ENCODE data around the gene WDR11. TPM values are rescaled to one million over a fixed set of nuclear protein-coding genes. Genes with fewer than 3 reads are reported as not detected.

The WDR11 gene
- total and polyA plus RNA-seq, 8 donors: 9.9 to 122 (median 32.4) TPM

- 77 to 87% (median 83%) methylated on average over 7 of the region's 7 CpGs for WGBS, 5 donors
- Histone ChIP-seq H3K9me3 (no peaks in the 10 kb centered on the region), H3K4me1 (no peaks in the 10 kb centered on the region), H3K36me3 (no peaks in the 10 kb centered on the region), H3K27ac (no peak overlapping the region), H3K4me3 (no peak overlapping the region), H3K27me3 (no peaks in the 10 kb centered on the region)
- DNase-seq: no peak
- TF ChIP-seq POLR2A (IDR thresholded peaks at IDR 0.05) (no peak), POLR2AphosphoS5 (IDR thresholded peaks at IDR 0.05) (no peak), EP300 (IDR thresholded peaks at IDR 0.05) (no peak)
- TF ChIP-seq, protein P1, sequence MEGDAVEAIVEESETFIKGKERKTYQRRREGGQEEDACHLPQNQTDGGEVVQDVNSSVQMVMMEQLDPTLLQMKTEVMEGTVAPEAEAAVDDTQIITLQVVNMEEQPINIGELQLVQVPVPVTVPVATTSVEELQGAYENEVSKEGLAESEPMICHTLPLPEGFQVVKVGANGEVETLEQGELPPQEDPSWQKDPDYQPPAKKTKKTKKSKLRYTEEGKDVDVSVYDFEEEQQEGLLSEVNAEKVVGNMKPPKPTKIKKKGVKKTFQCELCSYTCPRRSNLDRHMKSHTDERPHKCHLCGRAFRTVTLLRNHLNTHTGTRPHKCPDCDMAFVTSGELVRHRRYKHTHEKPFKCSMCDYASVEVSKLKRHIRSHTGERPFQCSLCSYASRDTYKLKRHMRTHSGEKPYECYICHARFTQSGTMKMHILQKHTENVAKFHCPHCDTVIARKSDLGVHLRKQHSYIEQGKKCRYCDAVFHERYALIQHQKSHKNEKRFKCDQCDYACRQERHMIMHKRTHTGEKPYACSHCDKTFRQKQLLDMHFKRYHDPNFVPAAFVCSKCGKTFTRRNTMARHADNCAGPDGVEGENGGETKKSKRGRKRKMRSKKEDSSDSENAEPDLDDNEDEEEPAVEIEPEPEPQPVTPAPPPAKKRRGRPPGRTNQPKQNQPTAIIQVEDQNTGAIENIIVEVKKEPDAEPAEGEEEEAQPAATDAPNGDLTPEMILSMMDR (IDR thresholded peaks at IDR 0.05): no peak
- intact Hi-C loops (cut with DNase I; ENCODE audit: low total_unique reads): no loop called here
Measured at GRCh38 chr10:120805014-120805812, 45.9 kb upstream of the WDR11 start.

DNA sequence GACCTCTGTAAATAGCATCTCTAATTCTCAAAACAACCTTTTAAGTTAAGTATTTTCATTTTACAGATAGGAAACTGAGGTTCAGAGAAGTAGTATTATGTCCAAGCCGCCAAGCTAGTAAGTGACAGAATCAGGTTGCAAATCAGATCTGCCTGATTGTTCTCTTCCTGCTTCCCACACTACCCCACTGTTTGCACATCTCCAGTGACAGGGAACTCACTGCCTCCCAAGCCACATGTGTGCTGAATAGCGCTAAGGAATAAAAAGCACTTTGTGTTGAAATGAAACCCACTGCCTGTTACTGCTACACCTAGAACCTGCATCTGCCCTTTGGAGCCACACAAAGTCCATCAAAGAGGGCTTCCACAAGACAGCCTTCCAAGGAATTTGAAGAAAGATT is 45.1 kb upstream of the WDR11 start:
- intact Hi-C loops (cut with DNase I; ENCODE audit: low total_unique reads): no loop called here
- DNase-seq: no peak
- no peaks in the 10 kb centered on the region for H3K9me3 ChIP-seq
- H3K27me3 ChIP-seq: no peaks in the 10 kb centered on the region
- H3K4me3 ChIP-seq: no peak overlapping the region
- H3K4me1 ChIP-seq: no peaks in the 10 kb centered on the region
- H3K27ac ChIP-seq: no peak overlapping the region
- WGBS, 5 donors: 74 to 94% (median 91%) methylated on average over 2 of the region's 2 CpGs
- no peaks in the 10 kb centered on the region for H3K36me3 ChIP-seq
- TF ChIP-seq EP300 (IDR thresholded peaks at IDR 0.05) (no peak), POLR2A (IDR thresholded peaks at IDR 0.05) (no peak), POLR2AphosphoS5 (IDR thresholded peaks at IDR 0.05) (no peak)
- TF ChIP-seq, protein P1 (IDR thresholded peaks at IDR 0.05): no peak

DNA sequence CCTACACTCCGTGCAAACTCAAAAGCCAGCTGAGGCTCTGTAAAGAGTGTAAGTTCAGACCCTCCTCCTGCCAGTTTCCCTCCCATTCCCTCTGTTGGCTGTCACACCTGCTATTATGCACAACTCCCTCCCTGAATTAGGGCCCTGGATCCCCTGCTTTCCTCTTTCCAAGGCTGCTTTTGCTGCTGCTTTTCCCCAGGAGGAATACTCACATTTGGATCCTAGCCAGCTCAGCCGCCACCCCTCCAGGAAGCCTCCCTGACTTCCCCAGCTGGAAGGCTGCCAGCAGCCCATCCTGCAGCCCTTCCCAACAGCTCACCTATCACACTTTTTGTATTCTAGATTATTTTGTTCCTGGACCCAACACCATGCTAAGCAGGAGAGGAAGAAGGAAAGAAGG is 40.9 kb upstream of the WDR11 start:
- no peaks in the 10 kb centered on the region for H3K27me3 ChIP-seq
- 12 to 26% (median 17%) methylated on average over 2 of the region's 2 CpGs for WGBS, 5 donors
- H3K4me3 ChIP-seq: no peak overlapping the region
- no peaks in the 10 kb centered on the region for H3K36me3 ChIP-seq
- H3K9me3 ChIP-seq: no peaks in the 10 kb centered on the region
- intact Hi-C loops (cut with DNase I; ENCODE audit: low total_unique reads): no loop called here
- DNase-seq: no peak
- TF ChIP-seq, protein P1 (IDR thresholded peaks at IDR 0.05): no peak
- TF ChIP-seq EP300 (IDR thresholded peaks at IDR 0.05): no peak
- no peak for TF ChIP-seq POLR2AphosphoS5 (IDR thresholded peaks at IDR 0.05)
- no peak for TF ChIP-seq POLR2A (IDR thresholded peaks at IDR 0.05)
- no peaks in the 10 kb centered on the region for H3K4me1 ChIP-seq
- H3K27ac ChIP-seq: no peak overlapping the region

GRCh38 chr10:120813085-120813484 is 38.1 kb upstream of the WDR11 start:
- H3K4me1 ChIP-seq: no peaks in the 10 kb centered on the region
- no peaks in the 10 kb centered on the region for H3K9me3 ChIP-seq
- intact Hi-C loops (cut with DNase I; ENCODE audit: low total_unique reads): no loop called here
- WGBS, 5 donors: 54 to 65% (median 58%) methylated on average over 6 of the region's 6 CpGs
- no peaks in the 10 kb centered on the region for H3K36me3 ChIP-seq
- H3K4me3 ChIP-seq: no peak overlapping the region
- DNase-seq: peak in 1 of 2 donors; percentile 8
- H3K27ac ChIP-seq: no peak overlapping the region
- TF ChIP-seq EP300 (IDR thresholded peaks at IDR 0.05): no peak
- TF ChIP-seq POLR2A (IDR thresholded peaks at IDR 0.05): no peak
- TF ChIP-seq, protein P1 (IDR thresholded peaks at IDR 0.05): no peak
- H3K27me3 ChIP-seq: no peaks in the 10 kb centered on the region
